GM19324 (cell line): Measurements from ENCODE around the gene GSTA1.
"Not testable (repeated sequence)": the region's sequence is repeated elsewhere in the genome, so short reads cannot be mapped to it uniquely, and the experiment has no call there.

Experiments
- ATAC-seq: cut with Tn5 transposase; IDR thresholded peaks from one replicate; pipeline ENCODE4 v1.9.1; 2021; ENCODE audit warnings: mild to moderate bottlenecking, moderate library complexity; ENCODE audit not compliant: unreplicated experiment, low FRiP score

Gene GSTA1

GRCh38 chr6:52803668-52804255, at the start of gene GSTA1:
TSS of gene GSTA1 (minus strand) at chr6:52803816. CDS start at chr6:52799267, 4,549 bp downstream.
- ATAC-seq, result not testable (repeated sequence)

GRCh38 chr6:52849137-52849536, 45.5 kb upstream of the GSTA1 start:
- no peak for ATAC-seq

- no peak for ATAC-seq
Observed at GRCh38 chr6:52846002-52846401, 42.4 kb upstream of the GSTA1 start.

- ATAC-seq, result no peak
Observed at GRCh38 chr6:52843605-52844004, 40.0 kb upstream of the GSTA1 start.

- ATAC-seq, result no peak
Observed at GRCh38 chr6:52840763-52841585, 37.4 kb upstream of the GSTA1 start, which contains the start of gene GSTA5. TSS of gene GSTA5 (minus strand) at chr6:52840813.

- ATAC-seq, result peak; percentile 76
Observed at GRCh38 chr6:52839124-52840055, 35.8 kb upstream of the GSTA1 start.

GRCh38 chr6:52834481-52834880, 30.9 kb upstream of the GSTA1 start:
- no peak for ATAC-seq

GRCh38 chr6:52830869-52831268, 27.3 kb upstream of the GSTA1 start:
- not testable (repeated sequence) for ATAC-seq

GRCh38 chr6:52829046-52829817, 25.6 kb upstream of the GSTA1 start:
- ATAC-seq, result no peak

GRCh38 chr6:52828621-52829020, 25.0 kb upstream of the GSTA1 start:
- ATAC-seq, result not testable (repeated sequence)

GRCh38 chr6:52827073-52827783, 23.6 kb upstream of the GSTA1 start:
- not testable (repeated sequence) for ATAC-seq

- ATAC-seq, result no peak
Observed at GRCh38 chr6:52826513-52826912, 22.9 kb upstream of the GSTA1 start.

- not testable (repeated sequence) for ATAC-seq
Observed at GRCh38 chr6:52825900-52826459, 22.4 kb upstream of the GSTA1 start.

- ATAC-seq, result not testable (repeated sequence)
Observed at GRCh38 chr6:52825270-52825793, 21.7 kb upstream of the GSTA1 start.

GRCh38 chr6:52821842-52822241, 18.2 kb upstream of the GSTA1 start:
- no peak for ATAC-seq

GRCh38 chr6:52820198-52820597, 16.6 kb upstream of the GSTA1 start:
- ATAC-seq, result no peak

- peak; percentile 63 for ATAC-seq
Observed at GRCh38 chr6:52815167-52816092, 11.8 kb upstream of the GSTA1 start.

GRCh38 chr6:52814545-52814944, 10.9 kb upstream of the GSTA1 start:
- ATAC-seq, result not testable (repeated sequence)
